SKM-1 treated with dmso at 0.1 percent for 144 hours (cell line): ENCODE data around the gene PRKCE.
"Not testable (repeated sequence)": the region's sequence is repeated elsewhere in the genome, so short reads cannot be mapped to it uniquely, and the experiment has no call there.

Source experiments
- DNase-seq: peaks from one replicate; lab custom pipeline; 2025; ENCODE audit not compliant: unreplicated experiment; lab: John Stamatoyannopoulos, UW

PRKCE gene

GRCh38 chr2:46198966-46199365 lies 547.5 kb downstream of the PRKCE start:
- no peak for DNase-seq

DNA sequence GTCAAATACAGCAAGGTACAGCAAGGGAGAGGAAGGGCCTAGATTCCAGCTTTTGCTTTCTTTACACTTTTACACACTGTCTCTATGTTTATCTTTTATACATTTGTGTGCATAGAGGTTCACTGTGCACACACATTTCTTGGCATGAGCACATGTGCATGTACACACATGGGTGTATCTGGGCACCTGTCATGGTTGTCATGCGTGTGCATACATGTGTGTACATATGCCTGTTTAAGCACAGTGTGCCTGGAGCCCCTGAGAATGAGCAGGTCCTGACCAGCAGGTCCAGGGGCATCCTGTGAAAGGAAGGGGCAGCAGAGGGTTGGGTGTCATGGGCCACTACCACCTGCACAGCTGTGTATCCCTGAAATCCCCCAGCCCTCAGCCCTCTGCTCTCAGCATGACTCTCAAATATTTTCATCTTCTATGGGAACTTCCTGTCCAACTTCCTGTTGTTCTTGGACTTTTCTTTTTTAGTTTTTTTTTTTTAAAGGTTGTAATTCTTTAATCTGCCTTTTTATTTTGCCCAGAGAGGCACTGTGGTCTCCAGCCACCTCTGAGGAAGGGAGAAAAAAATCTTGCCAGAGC lies 548.7 kb downstream of the PRKCE start:
- no peak for DNase-seq

DNA sequence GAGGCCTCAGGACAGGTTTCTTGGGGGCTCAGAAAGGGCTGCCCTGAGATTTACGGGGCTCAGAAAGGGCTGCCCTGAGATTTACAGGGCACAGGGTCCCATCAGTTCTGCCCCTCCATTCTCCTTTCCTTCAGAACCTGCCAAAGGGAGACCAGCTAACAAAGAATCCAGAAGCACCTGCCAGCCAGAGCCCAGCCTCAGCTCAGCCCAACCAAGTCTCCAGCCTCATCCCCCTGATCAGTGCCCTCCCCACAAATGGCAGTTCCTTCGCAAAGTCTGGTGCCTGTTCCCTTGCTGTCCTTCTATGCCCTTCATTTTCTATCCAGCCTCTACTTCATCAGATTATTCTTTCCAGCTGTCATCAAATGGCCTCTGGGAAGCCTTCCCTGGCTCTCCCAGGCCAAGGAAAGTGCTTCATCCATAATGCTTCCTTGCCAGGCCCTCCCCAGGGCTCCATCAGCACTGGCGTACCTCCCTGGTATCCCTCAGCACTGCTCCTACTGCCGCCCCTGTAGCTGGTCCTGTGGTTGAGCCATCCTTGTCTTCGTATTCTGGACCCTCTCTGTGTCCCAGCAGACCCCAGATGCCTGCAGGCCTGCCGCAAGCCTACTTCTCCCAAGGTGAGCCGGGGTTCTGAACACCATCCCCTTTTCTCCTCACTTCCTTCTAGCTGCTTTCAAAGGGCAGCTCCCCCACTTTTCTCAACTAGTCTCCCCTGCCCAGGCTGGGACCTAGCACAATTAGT lies 549.6 kb downstream of the PRKCE start:
- no peak for DNase-seq

GRCh38 chr2:46202453-46202852 lies 551.0 kb downstream of the PRKCE start:
- no peak for DNase-seq

DNA sequence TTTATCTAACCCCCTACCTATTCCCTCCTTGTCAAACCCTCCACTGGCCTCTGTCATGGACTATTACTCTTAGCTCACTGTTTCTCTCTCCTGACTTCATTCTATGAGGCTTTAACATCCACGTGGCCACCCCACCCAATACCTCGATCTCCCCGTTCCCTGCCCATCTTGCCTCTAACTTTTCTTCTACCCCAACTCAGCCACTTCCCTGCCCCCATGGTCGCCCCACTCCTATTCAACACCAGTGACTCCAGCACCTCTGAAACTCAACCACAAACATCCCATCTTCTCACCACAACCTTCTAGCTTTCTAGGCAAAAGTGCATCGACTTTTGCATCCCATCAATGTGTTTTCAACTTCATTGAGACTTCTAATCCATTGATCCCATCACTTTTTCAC lies 551.5 kb downstream of the PRKCE start:
- no peak for DNase-seq

DNA sequence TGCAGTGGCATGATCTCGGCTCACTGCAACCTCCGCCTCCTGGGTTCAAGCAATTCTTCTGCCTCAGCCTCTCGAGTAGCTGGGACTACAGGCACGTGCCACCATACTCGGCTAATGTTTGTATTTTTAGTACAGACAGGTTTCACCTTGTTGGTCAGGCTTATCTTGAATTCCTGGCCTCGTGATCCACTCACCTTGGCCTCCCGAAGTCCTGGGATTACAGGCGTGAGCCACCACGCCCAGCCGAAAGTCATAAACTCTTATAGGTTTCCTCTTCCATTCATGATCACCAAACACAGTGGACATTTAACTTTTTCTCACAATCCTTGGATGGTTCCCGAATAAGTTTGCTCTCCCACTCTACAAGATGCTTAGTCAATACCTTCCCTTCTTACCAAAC lies 552.2 kb downstream of the PRKCE start:
- DNase-seq: not testable (repeated sequence)

- DNase-seq: no peak
Observed at GRCh38 chr2:46207591-46207990, 556.1 kb downstream of the PRKCE start.

GRCh38 chr2:46208766-46209165 lies 557.3 kb downstream of the PRKCE start:
- DNase-seq: no peak

DNA sequence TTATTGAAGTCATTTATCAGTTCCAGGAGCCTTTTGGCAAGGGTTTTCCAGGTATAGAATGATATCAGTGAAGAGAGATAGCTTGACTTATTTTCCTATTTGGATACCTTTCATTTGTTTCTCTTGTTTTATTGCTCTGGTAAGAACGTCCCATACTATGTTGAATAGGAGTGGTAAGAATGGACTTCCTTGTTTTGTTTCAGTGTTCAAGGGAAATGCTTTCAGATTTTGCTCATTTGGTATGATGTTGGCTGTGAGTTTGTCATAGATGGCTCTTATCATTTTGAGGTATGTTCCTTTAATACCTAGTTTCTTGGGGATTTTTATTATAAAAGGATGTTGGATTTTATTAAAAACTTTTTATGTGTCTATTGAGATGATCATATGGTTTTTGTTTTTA lies 558.6 kb downstream of the PRKCE start:
- DNase-seq: no peak

DNA sequence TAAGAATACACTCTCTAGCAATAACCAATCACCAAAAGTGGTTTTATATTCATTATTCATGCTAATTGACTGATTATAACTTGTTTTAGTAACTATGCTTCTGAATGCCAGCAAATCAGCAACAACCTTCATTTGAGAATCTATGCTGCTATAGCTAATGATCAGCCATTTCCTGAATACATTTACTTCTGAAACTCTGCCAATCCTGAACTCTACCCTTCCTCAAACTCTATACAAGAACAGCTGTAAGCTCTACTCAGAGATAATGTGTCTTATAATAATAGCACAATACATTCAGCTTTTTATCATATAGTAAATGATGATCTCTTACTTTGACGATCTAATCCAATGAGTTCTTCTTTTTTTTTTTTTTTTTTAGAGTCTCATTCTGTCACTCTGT lies 560.0 kb downstream of the PRKCE start:
- no peak for DNase-seq

GRCh38 chr2:46213906-46214305 lies 562.4 kb downstream of the PRKCE start:
- no peak for DNase-seq

DNA sequence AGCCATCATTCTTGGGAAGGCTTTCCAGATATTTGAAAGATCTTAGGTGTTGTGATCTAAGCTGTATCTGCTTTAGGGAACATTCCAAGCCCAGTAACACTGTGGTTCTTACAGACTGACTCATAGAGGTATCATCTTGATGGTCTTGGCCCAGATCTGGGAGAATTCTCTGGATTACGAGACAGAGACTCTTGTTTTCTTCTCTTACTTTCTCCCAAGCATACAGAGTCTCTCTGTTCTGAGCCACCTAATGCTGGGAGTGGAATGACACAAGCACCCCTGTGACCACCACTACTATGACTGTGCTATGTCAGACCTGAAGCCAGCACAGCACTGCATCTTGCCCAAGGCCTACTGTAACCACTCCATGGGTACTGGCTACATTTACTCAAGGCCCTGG lies 564.7 kb downstream of the PRKCE start:
- DNase-seq: no peak

DNA sequence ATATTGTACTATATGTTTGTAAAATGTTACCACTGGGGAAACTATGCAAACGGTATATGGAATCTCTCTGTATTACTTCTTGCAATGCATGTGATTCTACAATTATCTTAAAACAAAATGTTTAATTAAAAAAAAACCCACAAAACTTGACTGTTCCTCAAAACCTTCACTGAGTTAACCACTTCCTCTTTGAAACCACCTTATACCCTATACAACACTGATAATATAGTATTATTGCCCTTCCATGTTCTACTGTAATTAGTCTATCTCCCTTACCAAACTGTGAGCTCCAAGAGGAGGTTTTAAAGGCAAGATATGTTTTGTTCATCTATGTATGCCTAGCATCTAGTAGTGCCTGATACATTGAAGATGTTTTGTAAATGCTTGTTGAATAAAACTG lies 572.0 kb downstream of the PRKCE start:
- DNase-seq: not testable (repeated sequence)

GRCh38 chr2:46225150-46225625 lies 573.7 kb downstream of the PRKCE start:
- DNase-seq: no peak

GRCh38 chr2:46225730-46226129 lies 574.3 kb downstream of the PRKCE start:
- no peak for DNase-seq

GRCh38 chr2:46226620-46227019 lies 575.1 kb downstream of the PRKCE start:
- DNase-seq: no peak

DNA sequence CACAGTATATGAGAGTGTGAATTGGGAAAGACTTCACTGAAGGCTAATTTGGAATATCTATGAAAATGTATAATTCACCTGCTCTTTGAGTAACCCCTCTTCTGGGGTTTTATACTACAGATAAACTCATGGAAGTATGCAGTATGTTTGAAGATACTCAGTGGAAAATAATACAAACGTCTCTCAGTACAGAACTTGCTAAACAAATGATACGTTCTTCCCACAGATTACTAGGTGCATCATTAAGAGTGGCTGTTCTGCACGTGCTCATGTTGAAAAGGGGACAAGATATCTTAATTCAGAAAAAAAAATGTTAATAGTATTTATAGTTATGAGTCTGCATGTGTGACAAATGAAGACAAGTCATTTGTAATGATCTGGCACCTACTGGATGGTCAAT lies 575.5 kb downstream of the PRKCE start:
- no peak for DNase-seq

DNA sequence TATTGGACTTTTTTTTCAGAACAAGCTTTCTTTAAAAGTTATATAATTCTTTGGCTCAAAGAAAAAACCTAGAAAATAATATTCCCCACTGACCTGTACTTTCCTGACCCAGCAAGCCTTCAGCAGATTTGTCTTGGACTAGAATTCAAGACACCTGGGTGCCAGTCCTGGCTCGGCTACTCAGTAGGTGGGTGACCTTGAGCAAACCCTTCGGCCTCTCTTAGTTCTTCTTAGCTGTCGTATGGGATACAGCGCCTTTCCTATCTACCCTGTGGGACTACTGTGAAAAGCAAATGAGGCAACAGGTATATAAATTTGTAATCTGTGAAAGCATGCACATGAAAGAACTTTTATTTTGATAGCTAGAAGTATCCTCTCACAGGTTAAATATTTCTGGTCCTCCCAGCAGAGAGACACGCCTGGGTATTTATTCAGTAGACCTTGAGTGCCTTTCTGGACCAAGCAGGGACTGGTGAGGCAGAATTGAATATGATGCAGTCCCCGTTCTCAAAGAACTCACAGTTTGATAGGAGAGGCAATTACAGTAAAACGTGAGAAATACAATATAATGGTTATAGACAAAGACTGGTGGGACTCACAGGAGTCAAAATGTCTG lies 576.3 kb downstream of the PRKCE start:
- no peak for DNase-seq

DNA sequence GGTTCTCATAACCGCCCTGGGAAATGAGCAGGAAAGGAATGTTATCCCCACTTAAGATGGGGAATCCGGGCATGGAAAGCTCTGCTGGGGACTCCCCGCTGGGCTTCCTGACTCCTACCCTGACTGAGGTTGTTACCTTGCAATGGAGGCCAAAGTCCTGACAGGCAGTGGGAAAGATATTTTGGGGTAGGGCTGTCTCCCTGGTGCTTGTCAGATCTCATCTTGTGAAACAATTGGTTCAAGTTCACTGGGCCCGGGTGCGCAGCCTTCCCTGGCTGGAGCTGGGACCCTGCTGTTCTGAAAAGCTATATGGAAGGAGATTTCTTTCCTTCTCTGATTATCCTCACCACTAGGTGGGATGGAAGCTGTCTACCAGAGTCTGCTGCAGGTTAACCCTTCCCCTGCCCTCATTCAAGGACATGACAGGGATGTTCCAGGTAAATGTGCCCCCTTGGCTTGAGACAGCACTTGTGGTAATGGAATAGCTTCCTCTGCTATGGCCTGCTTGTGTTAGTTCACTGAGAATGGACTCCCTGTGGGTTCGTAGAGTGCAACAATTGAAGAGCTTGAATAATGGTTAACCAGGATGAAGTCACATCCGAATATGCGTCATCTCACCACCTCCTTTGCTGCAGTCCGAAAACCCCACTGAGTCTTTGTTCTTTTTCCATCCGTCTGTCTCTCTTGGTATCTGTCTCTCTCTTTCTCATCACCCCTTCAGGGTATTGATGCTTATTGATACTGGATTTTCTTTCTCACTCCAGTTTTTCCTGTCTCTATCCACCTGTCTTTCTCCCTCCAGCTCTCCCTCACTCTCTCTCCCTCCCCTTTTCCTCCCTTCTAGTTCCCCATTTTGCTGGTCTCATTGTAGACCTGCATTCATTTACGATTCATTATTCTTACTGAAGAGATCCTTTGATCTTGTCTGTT lies 577.9 kb downstream of the PRKCE start:
- no peak for DNase-seq

- no peak for DNase-seq
Observed at GRCh38 chr2:46230115-46230571, 578.7 kb downstream of the PRKCE start.
